MM.1S (cell line): ENCODE results near the gene VASH2.
"Not testable (repeated sequence)": the region's sequence is repeated elsewhere in the genome, so short reads cannot be mapped to it uniquely, and the experiment has no call there.

Experiments used
- DNase-seq: peaks from one replicate; pipeline ENCODE4 v3.0.0-alpha.2; 2015
- H2AFZ ChIP-seq: fragments of 300-600 bp; sonication (generic); 2 replicates; pipeline ENCODE4 v1.6.0; 2016; ENCODE audit warnings: antibody characterized with exemption, low read length
- H3F3A ChIP-seq: fragments of 300-600 bp; sonication (generic); 2 replicates; pipeline ENCODE4 v1.6.1; 2016; ENCODE audit warnings: mild to moderate bottlenecking, antibody characterized with exemption, low read length, moderate library complexity, mixed read lengths; ENCODE audit not compliant: insufficient read depth
- H3K27ac ChIP-seq: fragments of 300-600 bp; sonication (generic); 2 replicates; pipeline ENCODE4 v1.5.1; 2016; ENCODE audit warnings: mild to moderate bottlenecking, low read length
- H3K27me3 ChIP-seq: fragments of 300-600 bp; sonication (generic); replicated peaks from 2 replicates; pipeline ENCODE4 v1.6.0; 2016; ENCODE audit warnings: low read length; ENCODE audit not compliant: insufficient read depth
- H3K36me3 ChIP-seq: fragments of 300-600 bp; sonication (generic); replicated peaks from 2 replicates; pipeline ENCODE4 v1.6.1; 2016; ENCODE audit warnings: mild to moderate bottlenecking, low read length, mixed read lengths; ENCODE audit not compliant: insufficient read depth
- H3K4me1 ChIP-seq: fragments of 300-600 bp; sonication (generic); 2 replicates; pipeline ENCODE4 v1.6.1; 2016; ENCODE audit warnings: low read length, mixed read lengths
- H3K4me2 ChIP-seq: fragments of 300-600 bp; sonication (generic); 2 replicates; pipeline ENCODE4 v1.6.0; 2016; ENCODE audit warnings: low read depth, low read length
- H3K4me3 ChIP-seq: fragments of 300-600 bp; sonication (generic); 2 replicates; pipeline ENCODE4 v1.5.1; 2016; ENCODE audit warnings: low read length, mixed read lengths
- H3K79me2 ChIP-seq: fragments of 300-600 bp; sonication (generic); 2 replicates; pipeline ENCODE4 v1.6.1; 2016; ENCODE audit warnings: mixed run types, low read length, mixed read lengths
- H3K9ac ChIP-seq: fragments of 300-600 bp; sonication (generic); 2 replicates; pipeline ENCODE4 v1.6.1; 2016; ENCODE audit warnings: low read length, mixed read lengths
- H3K9me2 ChIP-seq: fragments of 300-600 bp; sonication (generic); replicated peaks from 2 replicates; pipeline ENCODE4 v1.6.1; 2016; ENCODE audit warnings: mild to moderate bottlenecking, low read length, mixed read lengths; ENCODE audit not compliant: insufficient read depth
- H3K9me3 ChIP-seq: fragments of 300-600 bp; sonication (generic); replicated peaks from 2 replicates; pipeline ENCODE4 v1.6.1; 2016; ENCODE audit warnings: mild to moderate bottlenecking, low read length, mixed read lengths; ENCODE audit not compliant: insufficient read depth
- H4K20me1 ChIP-seq: fragments of 300-600 bp; sonication (generic); 2 replicates; pipeline ENCODE4 v1.6.1; 2016; ENCODE audit warnings: mild to moderate bottlenecking, low read length, moderate library complexity, mixed read lengths; ENCODE audit not compliant: insufficient read depth
- CTCF ChIP-seq: fragments of 300-600 bp; sonication (generic); IDR thresholded peaks from 2 replicates; pipeline ENCODE4 v1.5.1; 2016; ENCODE audit warnings: antibody characterized with exemption, low read length, mixed read lengths
- EZH2 ChIP-seq: fragments of 300-600 bp; sonication (generic); optimal IDR thresholded peaks from 2 replicates; pipeline ENCODE3; 2017; ENCODE audit warnings: low read depth, mild to moderate bottlenecking, antibody characterized with exemption, low read length, mixed read lengths
- EZH2phosphoT487 ChIP-seq: fragments of 300-600 bp; sonication (generic); IDR thresholded peaks from 2 replicates; pipeline ENCODE4 v1.6.1; 2018; ENCODE audit warnings: antibody characterized with exemption, low read length

The VASH2 gene

GRCh38 chr1:212903664-212904063 lies 46.7 kb upstream of the VASH2 start:
- Histone ChIP-seq H3K36me3 (no peaks in the 10 kb centered on the region), H3K4me3 (no peak overlapping the region)

GRCh38 chr1:212908071-212908470 lies 42.3 kb upstream of the VASH2 start:
- not testable (repeated sequence) for H2AFZ ChIP-seq, H4K20me1 ChIP-seq, H3K27me3 ChIP-seq, H3K4me1 ChIP-seq, H3K36me3 ChIP-seq, H3F3A ChIP-seq, H3K79me2 ChIP-seq, DNase-seq, H3K4me3 ChIP-seq, H3K9me3 ChIP-seq, H3K9ac ChIP-seq, H3K27ac ChIP-seq, H3K4me2 ChIP-seq, H3K9me2 ChIP-seq

More at GRCh38 chr1:212903664-212904063, 46.7 kb upstream of the VASH2 start:
- no peaks in the 10 kb centered on the region for H3K9me2 ChIP-seq
- DNase-seq = no peak
- H3K4me1 ChIP-seq = no peaks in the 10 kb centered on the region
- H4K20me1 ChIP-seq = no peaks in the 10 kb centered on the region
- H3K79me2 ChIP-seq = no peaks in the 10 kb centered on the region
- no peaks in the 10 kb centered on the region for H3K27me3 ChIP-seq
- H3K27ac ChIP-seq = no peak overlapping the region
- no peaks in the 10 kb centered on the region; the same call in 1 of the 2 replicates for H3K9me3 ChIP-seq
- TF ChIP-seq EZH2 (no peak), CTCF (no peak), EZH2phosphoT487 (no peak)
- H3K4me2 ChIP-seq = no peak overlapping the region
- H2AFZ ChIP-seq = no peak overlapping the region
- H3F3A ChIP-seq = no peaks in the 10 kb centered on the region
- no peak overlapping the region for H3K9ac ChIP-seq

DNA sequence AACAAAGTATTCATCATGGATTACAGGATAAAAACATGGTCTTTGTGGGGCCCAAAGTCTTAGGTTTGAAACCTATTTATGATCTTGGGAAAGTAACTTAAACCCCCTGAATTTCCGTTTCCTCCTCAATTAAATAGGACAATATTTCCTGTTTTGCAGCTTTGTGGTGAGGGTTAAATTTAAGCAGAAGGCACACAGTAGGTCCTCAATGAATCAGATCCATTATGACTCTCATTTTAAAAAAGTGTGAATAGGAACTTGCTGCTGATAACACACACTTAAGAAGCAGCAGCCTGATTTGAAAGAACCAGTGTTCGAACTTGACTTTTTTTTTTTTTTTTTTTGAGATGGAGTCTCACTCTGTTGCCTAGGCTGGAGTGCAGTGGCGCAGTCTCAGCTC lies 41.4 kb upstream of the VASH2 start:
- Histone ChIP-seq H3K79me2 (no peaks in the 10 kb centered on the region), H3K9me3 (no peaks in the 10 kb centered on the region), H3K9me2 (no peaks in the 10 kb centered on the region), H3K4me3 (no peak overlapping the region), H3K4me1 (no peaks in the 10 kb centered on the region), H3K36me3 (no peaks in the 10 kb centered on the region), H3F3A (no peaks in the 10 kb centered on the region), H3K4me2 (no peak overlapping the region), H3K9ac (no peak overlapping the region), H3K27me3 (no peaks in the 10 kb centered on the region), H2AFZ (no peak overlapping the region), H4K20me1 (no peaks in the 10 kb centered on the region), H3K27ac (no peak overlapping the region)
- DNase-seq = no peak
- TF ChIP-seq EZH2phosphoT487 = no peak
- no peak for TF ChIP-seq CTCF
- TF ChIP-seq EZH2 = no peak

GRCh38 chr1:212909652-212910063 lies 40.7 kb upstream of the VASH2 start:
- no peaks in the 10 kb centered on the region for H3K4me1 ChIP-seq
- no peaks in the 10 kb centered on the region for H4K20me1 ChIP-seq
- DNase-seq = no peak
- TF ChIP-seq EZH2phosphoT487 (no peak), CTCF (no peak), EZH2 (no peak)
- H3K4me3 ChIP-seq = no peak overlapping the region
- H3K9me2 ChIP-seq = no peaks in the 10 kb centered on the region
- no peaks in the 10 kb centered on the region for H3K36me3 ChIP-seq
- no peaks in the 10 kb centered on the region for H3K9me3 ChIP-seq
- no peak overlapping the region for H3K27ac ChIP-seq
- H3K79me2 ChIP-seq = no peaks in the 10 kb centered on the region
- no peak overlapping the region for H2AFZ ChIP-seq
- no peak overlapping the region for H3K4me2 ChIP-seq
- no peaks in the 10 kb centered on the region for H3F3A ChIP-seq
- no peak overlapping the region for H3K9ac ChIP-seq
- no peaks in the 10 kb centered on the region for H3K27me3 ChIP-seq

GRCh38 chr1:212910213-212910612 lies 40.1 kb upstream of the VASH2 start:
- not testable (repeated sequence) for H2AFZ ChIP-seq, H4K20me1 ChIP-seq, H3K79me2 ChIP-seq, H3K4me1 ChIP-seq, H3K4me3 ChIP-seq, H3K27ac ChIP-seq, H3K9me2 ChIP-seq, H3K9ac ChIP-seq, DNase-seq, H3K27me3 ChIP-seq, H3K4me2 ChIP-seq, H3F3A ChIP-seq, H3K36me3 ChIP-seq, H3K9me3 ChIP-seq

DNA sequence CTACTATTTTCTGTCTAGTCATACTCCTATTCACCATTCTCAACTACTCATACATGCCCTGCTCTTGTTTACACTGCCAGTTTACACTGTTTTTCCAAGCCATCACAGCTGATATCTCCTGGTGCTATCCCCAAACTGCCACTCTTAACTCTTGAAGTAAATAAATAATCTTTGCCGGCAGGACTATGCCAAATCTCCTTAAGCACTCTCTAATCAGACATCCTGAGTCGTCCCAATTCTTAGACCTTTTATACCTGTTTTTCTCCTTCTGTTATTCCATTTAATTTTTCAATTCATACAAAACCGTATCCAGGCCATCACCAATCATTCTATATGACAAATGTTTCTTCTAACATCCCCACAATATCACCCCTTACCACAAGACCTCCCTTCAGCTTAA lies 36.7 kb upstream of the VASH2 start:
- not testable (repeated sequence) for H3K9me2 ChIP-seq, H3K27ac ChIP-seq, H2AFZ ChIP-seq, H4K20me1 ChIP-seq, H3F3A ChIP-seq, H3K27me3 ChIP-seq, H3K4me2 ChIP-seq, H3K9ac ChIP-seq, H3K79me2 ChIP-seq, H3K4me1 ChIP-seq, H3K9me3 ChIP-seq, H3K36me3 ChIP-seq, DNase-seq, H3K4me3 ChIP-seq
